ENCODE measurements around the gene ST8SIA6. TPM values are rescaled to one million over a fixed set of nuclear protein-coding genes. Genes with fewer than 3 reads are reported as not detected.

ST8SIA6 gene
- total and polyA plus RNA-seq, 10 of the 15 experiments (the other 5 are each of a cell fraction or from before 2014, with no cell fraction given) = 0.22 TPM; not detected in 9

DNA sequence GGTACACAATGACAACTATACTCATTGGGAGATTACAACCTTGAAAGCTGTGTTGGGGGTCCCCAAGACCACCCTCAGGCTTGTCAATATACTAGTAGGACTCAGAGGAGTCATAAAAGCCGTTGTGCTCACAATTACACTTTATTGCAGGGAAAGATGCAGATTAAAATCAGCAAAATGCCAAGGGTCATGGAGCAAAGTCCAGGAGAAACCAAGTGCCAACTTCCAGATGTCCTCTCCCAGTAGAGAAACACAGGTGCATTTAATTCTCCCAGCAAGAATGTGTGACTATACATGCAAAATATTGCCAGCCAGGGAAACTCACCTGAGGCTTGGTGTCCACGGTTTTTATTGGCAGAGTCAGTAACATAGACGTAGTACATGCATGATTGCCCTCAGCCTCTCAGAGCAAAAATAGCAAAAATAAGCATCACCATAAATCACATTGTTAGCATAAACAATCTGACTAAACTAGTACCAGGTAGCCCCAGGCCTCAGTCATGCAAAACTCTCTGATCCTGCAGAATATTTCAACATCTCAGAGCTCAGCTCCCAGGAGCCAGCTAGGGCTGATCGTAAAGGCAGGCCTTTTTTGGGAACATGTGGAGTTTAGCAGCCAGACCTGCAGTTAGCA is 175.7 kb downstream of the ST8SIA6 start:
- intact Hi-C loops (cut with micrococcal nuclease; ENCODE audit: unreplicated experiment) = no loop called here
- SMC1A ChIA-PET (ENCODE audit: uncharacterized antibody, unreplicated experiment) = interaction anchor here (1.1 kb wide), 1 partner anchor 11 kb away, joined by 4 read pairs; no protein-coding TSS in a partner anchor

More for the DNA sequence above, 175.7 kb downstream of the ST8SIA6 start:
- in situ Hi-C loops (cut with MboI) = no loop called here
- FAIRE-seq (no peak), DNase-seq (ENCODE audit: low read depth, low spot score) (no peak), ATAC-seq (no peak)
- Histone ChIP-seq H2AFZ (ENCODE audit: control insufficient read depth, low read depth, low read length) (no peak overlapping the region), H4K20me1 (ENCODE audit: control insufficient read depth, insufficient read depth) (no peaks in the 10 kb centered on the region), H3K27me3 (replicated peaks in 1 of 2; ENCODE audit: control insufficient read depth in 2 of 2, insufficient read depth in 2 of 2, low read length in 1 of 2) (no peaks in the 10 kb centered on the region), H3K4me2 (ENCODE audit: control insufficient read depth, insufficient read depth) (no peak overlapping the region), H3K4me3 (no peak overlapping the region), H3K27ac (ENCODE audit: control insufficient read depth, insufficient read depth) (no peak overlapping the region), H3K36me3 (ENCODE audit: control insufficient read depth in 2 of 2, insufficient read depth in 2 of 2, low read length in 1 of 2) (no peaks in the 10 kb centered on the region), H3K79me2 (ENCODE audit: control insufficient read depth, insufficient read depth, low read length) (no peaks in the 10 kb centered on the region), H3K9ac (ENCODE audit: control insufficient read depth, insufficient read depth, low read length) (no peak overlapping the region), H3K9me3 (replicated peaks; ENCODE audit: control insufficient read depth, insufficient read depth, low read length) (no peaks in the 10 kb centered on the region; the same call in 2 of the 3 replicates), H3K4me1 (ENCODE audit: control insufficient read depth, insufficient read depth, low read length) (no peaks in the 10 kb centered on the region)
- 37% methylated on average over 4 of the region's 4 CpGs for WGBS (ENCODE audit: insufficient coverage, insufficient replicate concordance, low lambda C conversion rate, missing lambda C conversion rate)
- no peak for TF ChIP-seq ZSCAN29 (IDR thresholded peaks at IDR 0.05)
- no peak for TF ChIP-seq NR2C1 (IDR thresholded peaks at IDR 0.05)
- TF ChIP-seq, protein P1, sequence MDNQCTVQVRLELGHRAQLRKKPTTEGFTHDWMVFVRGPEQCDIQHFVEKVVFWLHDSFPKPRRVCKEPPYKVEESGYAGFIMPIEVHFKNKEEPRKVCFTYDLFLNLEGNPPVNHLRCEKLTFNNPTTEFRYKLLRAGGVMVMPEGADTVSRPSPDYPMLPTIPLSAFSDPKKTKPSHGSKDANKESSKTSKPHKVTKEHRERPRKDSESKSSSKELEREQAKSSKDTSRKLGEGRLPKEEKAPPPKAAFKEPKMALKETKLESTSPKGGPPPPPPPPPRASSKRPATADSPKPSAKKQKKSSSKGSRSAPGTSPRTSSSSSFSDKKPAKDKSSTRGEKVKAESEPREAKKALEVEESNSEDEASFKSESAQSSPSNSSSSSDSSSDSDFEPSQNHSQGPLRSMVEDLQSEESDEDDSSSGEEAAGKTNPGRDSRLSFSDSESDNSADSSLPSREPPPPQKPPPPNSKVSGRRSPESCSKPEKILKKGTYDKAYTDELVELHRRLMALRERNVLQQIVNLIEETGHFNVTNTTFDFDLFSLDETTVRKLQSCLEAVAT (IDR thresholded peaks at IDR 0.05) = no peak
- no peak for TF ChIP-seq FOS (IDR thresholded peaks at IDR 0.05; ENCODE audit: borderline replicate concordance, extremely low read depth, insufficient read length)
- no peak for TF ChIP-seq MYB (IDR thresholded peaks at IDR 0.05; ENCODE audit: borderline replicate concordance, low read depth, low read length)
- TF ChIP-seq ZBED1 (IDR thresholded peaks at IDR 0.05; ENCODE audit: borderline replicate concordance) = no peak
- no peak for TF ChIP-seq KLF5 (IDR thresholded peaks at IDR 0.05; ENCODE audit: partially characterized antibody)
- TF ChIP-seq ZNF274 (IDR thresholded peaks at IDR 0.05; ENCODE audit: insufficient read depth, insufficient read length) = no peak
- TF ChIP-seq, protein P2, sequence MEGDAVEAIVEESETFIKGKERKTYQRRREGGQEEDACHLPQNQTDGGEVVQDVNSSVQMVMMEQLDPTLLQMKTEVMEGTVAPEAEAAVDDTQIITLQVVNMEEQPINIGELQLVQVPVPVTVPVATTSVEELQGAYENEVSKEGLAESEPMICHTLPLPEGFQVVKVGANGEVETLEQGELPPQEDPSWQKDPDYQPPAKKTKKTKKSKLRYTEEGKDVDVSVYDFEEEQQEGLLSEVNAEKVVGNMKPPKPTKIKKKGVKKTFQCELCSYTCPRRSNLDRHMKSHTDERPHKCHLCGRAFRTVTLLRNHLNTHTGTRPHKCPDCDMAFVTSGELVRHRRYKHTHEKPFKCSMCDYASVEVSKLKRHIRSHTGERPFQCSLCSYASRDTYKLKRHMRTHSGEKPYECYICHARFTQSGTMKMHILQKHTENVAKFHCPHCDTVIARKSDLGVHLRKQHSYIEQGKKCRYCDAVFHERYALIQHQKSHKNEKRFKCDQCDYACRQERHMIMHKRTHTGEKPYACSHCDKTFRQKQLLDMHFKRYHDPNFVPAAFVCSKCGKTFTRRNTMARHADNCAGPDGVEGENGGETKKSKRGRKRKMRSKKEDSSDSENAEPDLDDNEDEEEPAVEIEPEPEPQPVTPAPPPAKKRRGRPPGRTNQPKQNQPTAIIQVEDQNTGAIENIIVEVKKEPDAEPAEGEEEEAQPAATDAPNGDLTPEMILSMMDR (IDR thresholded peaks at IDR 0.05 in 2 of 3, conservative IDR thresholded peaks at IDR 0.05 in 1 of 3; ENCODE audit: control insufficient read depth in 2 of 3, extremely low read depth in 1 of 3, insufficient read depth in 1 of 3, low read depth in 3 of 3, low read length in 3 of 3) = no peak
- no peak for TF ChIP-seq NR2C2 (IDR thresholded peaks at IDR 0.05; ENCODE audit: borderline replicate concordance, control insufficient read depth, insufficient read length, low read depth)
- no peak for TF ChIP-seq RUNX3 (IDR thresholded peaks at IDR 0.05; ENCODE audit: low read length)
- no peak for TF ChIP-seq CHD4 (IDR thresholded peaks at IDR 0.05)
- TF ChIP-seq PAX8 (IDR thresholded peaks at IDR 0.05) = no peak
- TF ChIP-seq, protein P3, sequence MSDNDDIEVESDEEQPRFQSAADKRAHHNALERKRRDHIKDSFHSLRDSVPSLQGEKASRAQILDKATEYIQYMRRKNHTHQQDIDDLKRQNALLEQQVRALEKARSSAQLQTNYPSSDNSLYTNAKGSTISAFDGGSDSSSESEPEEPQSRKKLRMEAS (IDR thresholded peaks at IDR 0.05; ENCODE audit: low read depth, low read length) = no peak
- TF ChIP-seq, protein P4, sequence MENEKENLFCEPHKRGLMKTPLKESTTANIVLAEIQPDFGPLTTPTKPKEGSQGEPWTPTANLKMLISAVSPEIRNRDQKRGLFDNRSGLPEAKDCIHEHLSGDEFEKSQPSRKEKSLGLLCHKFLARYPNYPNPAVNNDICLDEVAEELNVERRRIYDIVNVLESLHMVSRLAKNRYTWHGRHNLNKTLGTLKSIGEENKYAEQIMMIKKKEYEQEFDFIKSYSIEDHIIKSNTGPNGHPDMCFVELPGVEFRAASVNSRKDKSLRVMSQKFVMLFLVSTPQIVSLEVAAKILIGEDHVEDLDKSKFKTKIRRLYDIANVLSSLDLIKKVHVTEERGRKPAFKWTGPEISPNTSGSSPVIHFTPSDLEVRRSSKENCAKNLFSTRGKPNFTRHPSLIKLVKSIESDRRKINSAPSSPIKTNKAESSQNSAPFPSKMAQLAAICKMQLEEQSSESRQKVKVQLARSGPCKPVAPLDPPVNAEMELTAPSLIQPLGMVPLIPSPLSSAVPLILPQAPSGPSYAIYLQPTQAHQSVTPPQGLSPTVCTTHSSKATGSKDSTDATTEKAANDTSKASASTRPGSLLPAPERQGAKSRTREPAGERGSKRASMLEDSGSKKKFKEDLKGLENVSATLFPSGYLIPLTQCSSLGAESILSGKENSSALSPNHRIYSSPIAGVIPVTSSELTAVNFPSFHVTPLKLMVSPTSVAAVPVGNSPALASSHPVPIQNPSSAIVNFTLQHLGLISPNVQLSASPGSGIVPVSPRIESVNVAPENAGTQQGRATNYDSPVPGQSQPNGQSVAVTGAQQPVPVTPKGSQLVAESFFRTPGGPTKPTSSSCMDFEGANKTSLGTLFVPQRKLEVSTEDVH (IDR thresholded peaks at IDR 0.05; ENCODE audit: low read depth, partially characterized antibody) = no peak
- ChIA-PET RAD21 (ENCODE audit: unreplicated experiment) (no interaction called here), CTCF (no interaction called here), POLR2A (no interaction called here)
- no TSS peak for BruUV-seq (replicated peaks)

Data from GM12878 (cell line).